Gastroesophageal sphincter (tissue), 4 donors: ENCODE results near the gene ATP13A2. TPM values are rescaled to one million over a fixed set of nuclear protein-coding genes. Genes with fewer than 3 reads are reported as not detected.
A peak's percentile ranks its signal among the peaks of the same experiment; 100 is the strongest.

Experiments
- ATAC-seq: fragments of 150-250 bp; one replicate; pipeline ENCODE4 v1.9.1; 2016; ENCODE audit warnings: mild to moderate bottlenecking, moderate library complexity
- H3K27ac ChIP-seq, 4 donors: fragments of 200-600 bp; sonication (generic) in 3 of 4; 1 replicate in 3 of 4; 2 replicates in 1 of 4; pipeline ENCODE4 v1.5.1; 2016 to 2019
- H3K27me3 ChIP-seq: fragments of 200-600 bp; sonication (generic); one replicate; pipeline ENCODE4 v1.5.1; 2019
- H3K36me3 ChIP-seq, 2 donors: fragments of 200-600 bp; sonication (generic); one replicate each; pipeline ENCODE4 v1.5.1; 2019; ENCODE audit warnings: control low read depth in 1 of 2
- H3K4me1 ChIP-seq, 3 donors: fragments of 200-600 bp; sonication (generic); 1 replicate in 2 of 3; 2 replicates in 1 of 3; pipeline ENCODE4 v1.5.1; 2016 to 2019; ENCODE audit warnings: control low read depth in 2 of 3
- H3K4me3 ChIP-seq, 2 donors: fragments of 200-600 bp; sonication (generic); one replicate each; pipeline ENCODE4 v1.5.1; 2019; ENCODE audit warnings: mild to moderate bottlenecking in 1 of 2, moderate library complexity in 1 of 2
- H3K9me3 ChIP-seq, 3 donors: fragments of 200-600 bp; sonication (generic); one replicate each; pipeline ENCODE4 v1.5.1; 2017 to 2019; ENCODE audit warnings: control low read depth in 2 of 3
- EP300 ChIP-seq: sonication (generic); formaldehyde crosslinking; IDR thresholded peaks from one replicate; pipeline ENCODE4 v1.6.1; 2017; ENCODE audit warnings: antibody characterized with exemption, mild to moderate bottlenecking
- POLR2A ChIP-seq, 2 donors: fragments of 450-650 bp; IDR thresholded peaks; one replicate each; pipeline ENCODE4 v1.6.1; 2017; ENCODE audit warnings: antibody characterized with exemption in 2 of 2, mild to moderate bottlenecking in 2 of 2, moderate library complexity in 1 of 2
- POLR2AphosphoS5 ChIP-seq: sonication (generic); formaldehyde crosslinking; IDR thresholded peaks from one replicate; pipeline ENCODE4 v1.6.1; 2017; ENCODE audit warnings: antibody characterized with exemption
- WGBS, 2 donors: methylation state at CpG; one replicate each; pipeline ENCODE4 v1.1.5; 2018; ENCODE audit warnings: low coverage in 1 of 2; 5-methylcytosine and 5-hydroxymethylcytosine counted together
- total RNA-seq, 4 donors: library from RNA; depleted of rRNA; stranded (reverse); fragments of >200 nt; gene quantifications; one replicate each; pipeline ENCODE4 v1.1.0, GENCODE V29; 2016
- TF ChIP-seq, protein P1 (sequence below), 4 experiments: fragments of 200-600 bp in 2 of 4; fragments of 450-650 bp in 2 of 4; sonication (generic) in 1 of 4; IDR thresholded peaks; one replicate each; pipeline ENCODE4 v1.5.1; 2017 to 2019; ENCODE audit warnings: antibody characterized with exemption in 4 of 4, mild to moderate bottlenecking in 2 of 4, moderate library complexity in 2 of 4

Gene ATP13A2, protein sequence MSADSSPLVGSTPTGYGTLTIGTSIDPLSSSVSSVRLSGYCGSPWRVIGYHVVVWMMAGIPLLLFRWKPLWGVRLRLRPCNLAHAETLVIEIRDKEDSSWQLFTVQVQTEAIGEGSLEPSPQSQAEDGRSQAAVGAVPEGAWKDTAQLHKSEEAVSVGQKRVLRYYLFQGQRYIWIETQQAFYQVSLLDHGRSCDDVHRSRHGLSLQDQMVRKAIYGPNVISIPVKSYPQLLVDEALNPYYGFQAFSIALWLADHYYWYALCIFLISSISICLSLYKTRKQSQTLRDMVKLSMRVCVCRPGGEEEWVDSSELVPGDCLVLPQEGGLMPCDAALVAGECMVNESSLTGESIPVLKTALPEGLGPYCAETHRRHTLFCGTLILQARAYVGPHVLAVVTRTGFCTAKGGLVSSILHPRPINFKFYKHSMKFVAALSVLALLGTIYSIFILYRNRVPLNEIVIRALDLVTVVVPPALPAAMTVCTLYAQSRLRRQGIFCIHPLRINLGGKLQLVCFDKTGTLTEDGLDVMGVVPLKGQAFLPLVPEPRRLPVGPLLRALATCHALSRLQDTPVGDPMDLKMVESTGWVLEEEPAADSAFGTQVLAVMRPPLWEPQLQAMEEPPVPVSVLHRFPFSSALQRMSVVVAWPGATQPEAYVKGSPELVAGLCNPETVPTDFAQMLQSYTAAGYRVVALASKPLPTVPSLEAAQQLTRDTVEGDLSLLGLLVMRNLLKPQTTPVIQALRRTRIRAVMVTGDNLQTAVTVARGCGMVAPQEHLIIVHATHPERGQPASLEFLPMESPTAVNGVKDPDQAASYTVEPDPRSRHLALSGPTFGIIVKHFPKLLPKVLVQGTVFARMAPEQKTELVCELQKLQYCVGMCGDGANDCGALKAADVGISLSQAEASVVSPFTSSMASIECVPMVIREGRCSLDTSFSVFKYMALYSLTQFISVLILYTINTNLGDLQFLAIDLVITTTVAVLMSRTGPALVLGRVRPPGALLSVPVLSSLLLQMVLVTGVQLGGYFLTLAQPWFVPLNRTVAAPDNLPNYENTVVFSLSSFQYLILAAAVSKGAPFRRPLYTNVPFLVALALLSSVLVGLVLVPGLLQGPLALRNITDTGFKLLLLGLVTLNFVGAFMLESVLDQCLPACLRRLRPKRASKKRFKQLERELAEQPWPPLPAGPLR
- total RNA-seq, result 10 to 100 TPM; 19.1 to 29.2 (median 20.1) TPM

DNA sequence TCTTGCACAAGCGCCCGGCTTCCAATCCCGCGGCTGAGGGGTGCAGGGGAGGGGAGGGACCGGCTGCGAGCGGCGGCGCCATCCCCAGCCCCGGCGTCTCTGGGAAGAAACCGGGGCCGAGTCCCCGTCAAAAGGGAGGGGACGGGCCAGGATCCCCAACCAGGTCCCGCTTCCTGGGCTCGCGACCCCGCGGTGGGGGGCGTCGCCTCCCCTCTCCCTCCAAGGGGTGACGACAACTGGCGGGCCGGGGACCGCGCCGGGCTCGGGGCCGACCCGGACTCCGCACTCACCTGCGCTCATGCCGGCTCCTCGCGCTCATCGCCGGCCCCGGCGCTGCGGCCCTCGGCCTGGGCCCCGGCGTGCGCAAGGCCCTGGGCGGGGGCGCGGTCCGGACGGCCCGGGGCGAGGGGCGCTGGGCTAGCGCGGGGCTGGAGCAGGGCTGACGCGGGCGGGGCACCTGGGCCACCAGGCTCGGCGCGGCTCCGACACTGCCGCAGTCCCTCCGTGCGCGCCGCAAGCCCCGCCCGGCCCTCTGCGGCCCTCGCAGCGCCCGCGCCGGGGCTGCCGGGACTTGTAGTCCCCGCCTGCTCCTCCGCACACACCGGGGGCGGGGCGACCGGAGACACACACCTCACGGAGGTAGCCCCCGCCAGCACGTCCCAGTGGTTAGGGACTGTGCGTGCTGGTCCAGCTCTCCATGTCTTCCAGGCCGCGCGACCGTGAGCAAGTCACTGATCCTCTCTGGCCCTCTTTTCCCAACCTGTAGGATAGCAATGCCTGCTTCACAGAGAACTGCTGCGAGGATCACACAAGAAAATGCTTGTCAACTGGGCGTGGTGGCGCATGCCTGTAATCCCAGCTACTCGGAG, at the start of gene ATP13A2:
TSS of gene ATP13A2 (minus strand) at position 490 of the 869 bp plus-strand sequence. CDS start at position 300, 190 bp downstream.
- Histone ChIP-seq H3K9me3 (no peaks in the 10 kb centered on the region), H3K4me1 (peaks cover 0 to 31% (median 22%) of the 10 kb centered on the region in 3 donors), H3K27me3 (no peaks in the 10 kb centered on the region), H3K36me3 (peaks cover 0 to under 1% of the 10 kb centered on the region in 2 donors), H3K27ac (peak within 1 kb of the TSS in 3 of 4 donors; percentile 45 to 79 (median 47)), H3K4me3 (peak within 1 kb of the TSS; percentile 45 to 71)
- 7% methylated on average over 6 of the region's 94 CpGs; no CpG with 5 or more reads in 1 of the 2 donors for WGBS, 2 donors
- TF ChIP-seq EP300 (no peak), POLR2A (IDR thresholded peaks at IDR 0.05) (peak in 1 of 2 donors; percentile 48), POLR2AphosphoS5 (no peak)
- TF ChIP-seq, protein P1, sequence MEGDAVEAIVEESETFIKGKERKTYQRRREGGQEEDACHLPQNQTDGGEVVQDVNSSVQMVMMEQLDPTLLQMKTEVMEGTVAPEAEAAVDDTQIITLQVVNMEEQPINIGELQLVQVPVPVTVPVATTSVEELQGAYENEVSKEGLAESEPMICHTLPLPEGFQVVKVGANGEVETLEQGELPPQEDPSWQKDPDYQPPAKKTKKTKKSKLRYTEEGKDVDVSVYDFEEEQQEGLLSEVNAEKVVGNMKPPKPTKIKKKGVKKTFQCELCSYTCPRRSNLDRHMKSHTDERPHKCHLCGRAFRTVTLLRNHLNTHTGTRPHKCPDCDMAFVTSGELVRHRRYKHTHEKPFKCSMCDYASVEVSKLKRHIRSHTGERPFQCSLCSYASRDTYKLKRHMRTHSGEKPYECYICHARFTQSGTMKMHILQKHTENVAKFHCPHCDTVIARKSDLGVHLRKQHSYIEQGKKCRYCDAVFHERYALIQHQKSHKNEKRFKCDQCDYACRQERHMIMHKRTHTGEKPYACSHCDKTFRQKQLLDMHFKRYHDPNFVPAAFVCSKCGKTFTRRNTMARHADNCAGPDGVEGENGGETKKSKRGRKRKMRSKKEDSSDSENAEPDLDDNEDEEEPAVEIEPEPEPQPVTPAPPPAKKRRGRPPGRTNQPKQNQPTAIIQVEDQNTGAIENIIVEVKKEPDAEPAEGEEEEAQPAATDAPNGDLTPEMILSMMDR (IDR thresholded peaks at IDR 0.05), result peak in 1 of 4 experiments; percentile 6
- ATAC-seq, result peak; percentile 94

DNA sequence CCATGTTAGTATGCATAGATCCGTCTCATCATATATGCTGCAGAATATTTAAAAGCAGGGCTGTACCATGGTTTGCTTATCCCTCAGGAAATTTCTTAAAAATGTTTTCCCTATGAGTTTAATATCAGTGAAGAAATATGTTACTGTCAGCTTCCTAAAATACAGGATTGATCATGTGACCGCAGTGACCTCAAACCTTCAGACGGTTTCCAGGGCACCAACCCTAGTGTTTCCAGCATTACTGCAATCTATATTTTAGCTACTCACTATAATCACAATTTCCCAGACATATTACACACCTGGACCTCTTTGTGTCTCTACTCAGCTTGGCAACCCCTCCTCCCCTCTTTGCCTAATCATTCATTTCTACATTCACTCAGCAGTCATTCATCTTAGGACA, 49.8 kb upstream of the ATP13A2 start:
- Histone ChIP-seq H3K27me3 (peaks cover 20% of the 10 kb centered on the region), H3K36me3 (no peaks in the 10 kb centered on the region), H3K27ac (no peak overlapping the region), H3K4me1 (no peaks in the 10 kb centered on the region), H3K9me3 (peaks cover 0 to 13% (median 0%) of the 10 kb centered on the region in 3 donors), H3K4me3 (no peak overlapping the region)
- 70 to 71% methylated on average over 2 to 3 of the region's 3 CpGs for WGBS, 2 donors
- TF ChIP-seq POLR2A (IDR thresholded peaks at IDR 0.05), result no peak
- TF ChIP-seq POLR2AphosphoS5, result no peak
- TF ChIP-seq, protein P1 (IDR thresholded peaks at IDR 0.05), result no peak
- no peak for TF ChIP-seq EP300
- no peak for ATAC-seq

DNA sequence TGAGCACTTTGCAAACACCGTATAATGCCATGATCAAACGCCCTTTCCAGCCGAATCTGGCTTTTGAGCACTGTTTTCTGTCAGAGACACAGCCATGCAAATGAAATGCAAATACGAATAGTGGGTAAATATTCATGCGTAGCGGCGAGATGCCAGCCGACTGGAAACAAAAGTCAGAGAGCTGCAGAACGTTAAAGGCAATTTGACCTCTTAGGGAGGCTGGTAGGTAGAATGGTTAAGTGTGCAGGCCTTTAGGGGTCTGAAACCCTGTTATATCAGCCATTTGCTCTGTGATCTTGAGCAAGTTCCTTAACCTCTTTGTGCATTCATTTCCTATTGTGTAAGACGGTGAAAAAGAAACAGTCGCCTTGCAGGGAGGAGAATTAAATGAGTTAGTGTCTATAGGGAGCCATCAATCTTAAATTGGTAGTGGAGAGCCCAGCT, 48.6 kb upstream of the ATP13A2 start:
- no peaks in the 10 kb centered on the region for H3K36me3 ChIP-seq
- peaks cover 0 to 9% (median 0%) of the 10 kb centered on the region in 3 donors for H3K9me3 ChIP-seq
- WGBS, 2 donors, result 43 to 66% methylated on average over 9 to 10 of the region's 11 CpGs
- no peaks in the 10 kb centered on the region for H3K4me1 ChIP-seq
- H3K27me3 ChIP-seq, result peaks cover 17% of the 10 kb centered on the region
- no peak for ATAC-seq
- H3K4me3 ChIP-seq, result no peak overlapping the region
- TF ChIP-seq, protein P1 (IDR thresholded peaks at IDR 0.05), result no peak
- TF ChIP-seq EP300 (no peak), POLR2A (IDR thresholded peaks at IDR 0.05) (no peak), POLR2AphosphoS5 (no peak)
- no peak overlapping the region for H3K27ac ChIP-seq
